Breast epithelium (tissue), 3 donors: ENCODE data around the gene PLCB2.

Source experiments
- CTCF ChIP-seq, 3 donors: fragments of 450-650 bp; IDR thresholded peaks; one replicate each; pipeline ENCODE4 v1.5.1; 2016 to 2017; ENCODE audit warnings: antibody characterized with exemption in 3 of 3, mild to moderate bottlenecking in 3 of 3, moderate library complexity in 3 of 3
- POLR2A ChIP-seq: fragments of 450-650 bp; IDR thresholded peaks from one replicate; pipeline ENCODE4 v1.6.1; 2016; ENCODE audit warnings: antibody characterized with exemption, mild to moderate bottlenecking, moderate library complexity

GRCh38 chr15:40297356-40297755 lies 10.4 kb downstream of the PLCB2 start:
- no peak for TF ChIP-seq CTCF (IDR thresholded peaks at IDR 0.05)
- no peak for TF ChIP-seq POLR2A
